ENCODE data around the gene POLK.

DNA sequence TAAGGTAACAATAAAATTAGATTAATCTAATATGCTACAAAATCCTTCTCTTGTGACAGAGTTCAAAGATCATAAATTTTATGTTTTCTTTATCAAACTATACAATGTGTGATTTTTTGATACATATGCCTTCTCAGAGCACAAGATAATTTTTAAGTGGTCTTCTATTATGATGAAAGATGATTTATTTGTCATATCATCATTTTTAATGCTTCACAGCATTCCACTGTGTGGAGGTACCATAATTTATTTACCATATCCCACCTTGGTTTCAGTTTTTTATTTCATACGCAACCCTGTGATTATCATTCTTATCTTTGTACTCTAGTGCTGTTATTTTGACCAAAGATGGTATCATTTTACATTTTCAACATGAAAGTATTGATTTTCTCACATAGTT lies 41.7 kb downstream of the POLK start:
- TF ChIP-seq, protein P1, sequence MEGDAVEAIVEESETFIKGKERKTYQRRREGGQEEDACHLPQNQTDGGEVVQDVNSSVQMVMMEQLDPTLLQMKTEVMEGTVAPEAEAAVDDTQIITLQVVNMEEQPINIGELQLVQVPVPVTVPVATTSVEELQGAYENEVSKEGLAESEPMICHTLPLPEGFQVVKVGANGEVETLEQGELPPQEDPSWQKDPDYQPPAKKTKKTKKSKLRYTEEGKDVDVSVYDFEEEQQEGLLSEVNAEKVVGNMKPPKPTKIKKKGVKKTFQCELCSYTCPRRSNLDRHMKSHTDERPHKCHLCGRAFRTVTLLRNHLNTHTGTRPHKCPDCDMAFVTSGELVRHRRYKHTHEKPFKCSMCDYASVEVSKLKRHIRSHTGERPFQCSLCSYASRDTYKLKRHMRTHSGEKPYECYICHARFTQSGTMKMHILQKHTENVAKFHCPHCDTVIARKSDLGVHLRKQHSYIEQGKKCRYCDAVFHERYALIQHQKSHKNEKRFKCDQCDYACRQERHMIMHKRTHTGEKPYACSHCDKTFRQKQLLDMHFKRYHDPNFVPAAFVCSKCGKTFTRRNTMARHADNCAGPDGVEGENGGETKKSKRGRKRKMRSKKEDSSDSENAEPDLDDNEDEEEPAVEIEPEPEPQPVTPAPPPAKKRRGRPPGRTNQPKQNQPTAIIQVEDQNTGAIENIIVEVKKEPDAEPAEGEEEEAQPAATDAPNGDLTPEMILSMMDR (conservative IDR thresholded peaks at IDR 0.05; ENCODE audit: low read length), result no peak
- TF ChIP-seq EZH2phosphoT487 (IDR thresholded peaks at IDR 0.05; ENCODE audit: borderline replicate concordance), result no peak
